Suppressor macrophage (primary cell): ENCODE data around the gene APMAP.
"Not testable (repeated sequence)": the region's sequence is repeated elsewhere in the genome, so short reads cannot be mapped to it uniquely, and the experiment has no call there.

Experiments
- DNase-seq, 4 experiments: peaks; one replicate each; pipeline ENCODE4 v3.0.0-alpha.2; 2020 to 2022

APMAP gene

DNA sequence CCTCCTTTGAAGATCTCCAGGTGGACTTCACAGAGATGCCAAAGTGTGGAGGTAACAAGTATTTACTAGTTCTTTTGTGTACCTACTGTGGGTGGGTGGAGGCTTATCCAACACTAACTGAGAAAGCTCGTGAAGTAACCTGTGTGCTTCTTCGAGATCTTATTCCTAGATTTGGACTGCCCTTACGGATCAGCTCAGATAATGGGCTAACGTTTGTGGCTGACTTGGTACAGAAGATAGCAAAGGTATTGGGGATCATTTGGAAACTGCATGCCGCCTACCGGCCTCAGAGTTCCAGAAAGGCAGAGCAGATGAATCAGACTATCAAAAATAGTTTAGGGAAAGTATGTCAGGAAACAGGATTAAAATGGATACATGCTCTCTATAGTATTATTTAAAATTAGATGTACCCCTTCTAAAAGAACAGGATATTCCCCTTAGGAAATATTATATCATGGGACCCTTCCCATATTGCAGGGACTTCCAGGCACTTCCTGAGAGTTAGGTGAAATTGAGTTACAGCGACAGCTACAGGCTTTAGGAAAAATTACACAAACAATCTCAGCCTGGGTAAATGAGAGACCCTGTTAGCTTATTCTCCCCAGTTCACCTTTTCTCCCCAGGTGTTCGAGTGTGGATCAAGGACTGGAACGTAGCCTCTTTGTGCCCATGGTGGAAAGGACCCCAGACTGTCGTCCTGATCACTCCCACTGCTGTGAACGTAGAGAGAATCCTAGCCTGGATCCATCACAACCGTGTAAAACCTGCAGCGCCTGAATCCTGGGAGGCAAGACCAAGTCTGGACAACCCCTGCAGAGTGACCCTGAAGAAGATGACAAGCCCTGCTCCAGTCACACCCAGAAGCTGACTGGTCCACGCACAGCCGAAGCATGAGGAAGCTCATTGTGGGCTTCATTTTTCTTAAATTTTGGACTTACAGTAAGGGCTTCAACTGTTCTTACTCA, 61.5 kb downstream of the APMAP start:
- not testable (repeated sequence) for DNase-seq

DNA sequence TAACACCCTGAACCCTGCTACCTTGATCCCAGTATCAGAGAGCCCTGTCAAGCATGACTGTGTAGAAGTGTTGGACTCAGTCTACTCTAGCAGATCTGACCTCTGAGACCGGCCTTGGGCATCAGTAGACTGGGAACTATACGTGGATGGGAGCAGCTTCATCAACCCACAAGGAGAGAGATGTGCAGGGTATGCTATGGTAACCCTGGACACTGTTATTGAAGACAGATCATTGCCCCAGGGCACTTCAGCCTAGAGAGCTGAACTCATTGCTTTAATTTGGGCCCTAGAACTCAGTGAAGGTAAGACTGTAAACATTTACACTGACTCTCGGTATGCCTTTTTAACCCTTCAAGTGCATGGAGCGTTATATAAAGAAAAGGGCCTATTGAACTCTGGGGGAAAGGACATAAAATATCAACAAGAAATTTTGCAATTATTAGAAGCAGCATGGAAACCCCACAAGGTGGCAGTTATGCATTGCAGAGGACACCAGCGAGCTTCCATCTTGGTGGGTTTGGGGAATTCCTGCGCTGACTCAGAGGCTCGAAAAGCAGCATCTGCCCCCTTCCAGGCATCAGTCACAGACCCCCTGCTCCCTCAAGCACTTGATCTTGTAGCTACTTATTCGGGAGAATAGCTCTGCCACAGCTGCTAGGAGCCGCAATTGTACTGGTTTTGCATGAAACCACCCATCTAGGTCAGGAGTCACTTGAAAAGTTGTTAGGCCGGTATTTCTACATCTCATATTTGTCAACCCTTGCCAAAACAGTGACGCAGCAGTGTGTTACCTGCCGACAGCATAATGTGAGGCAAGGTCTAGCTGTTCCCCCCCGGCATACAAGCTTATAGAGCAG, 62.5 kb downstream of the APMAP start:
- DNase-seq: not testable (repeated sequence)

DNA sequence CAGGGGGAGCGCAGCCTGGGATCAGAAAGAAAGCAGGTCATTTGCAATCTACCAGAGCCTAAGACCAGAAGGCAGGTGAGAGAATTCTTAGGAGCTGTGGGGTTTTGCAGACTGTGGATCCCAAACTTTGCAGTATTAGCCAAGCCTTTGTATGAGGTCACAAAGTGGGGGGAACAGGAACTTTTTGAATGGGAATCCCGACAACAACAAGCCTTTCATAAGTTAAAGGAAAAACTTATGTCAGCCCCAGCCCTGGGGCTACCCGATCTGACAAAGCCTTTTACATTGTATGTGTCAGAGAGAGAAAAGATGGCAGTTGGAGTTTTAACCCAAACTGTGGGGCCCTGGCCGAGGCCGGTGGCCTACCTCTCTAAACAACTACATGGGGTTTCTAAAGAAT, 63.3 kb downstream of the APMAP start:
- not testable (repeated sequence) for DNase-seq

DNA sequence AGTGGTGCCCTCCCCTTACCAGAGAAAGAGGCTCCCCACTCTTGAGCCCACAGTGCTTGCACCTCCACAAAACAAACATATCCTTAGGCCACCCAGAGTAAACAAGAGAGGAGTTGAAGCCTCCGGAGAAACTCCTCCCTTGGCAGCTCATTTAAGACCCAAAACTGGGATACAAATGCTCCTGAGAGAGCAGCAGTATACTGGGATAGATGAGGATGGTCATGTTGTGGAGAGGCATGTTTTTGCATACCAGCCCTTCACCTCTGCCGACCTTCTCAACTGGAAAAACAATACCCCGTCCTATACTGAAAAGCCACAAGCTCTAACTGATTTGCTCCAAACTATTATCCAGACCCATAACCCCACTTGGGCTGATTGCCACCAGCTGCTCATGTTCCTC, 71.8 kb downstream of the APMAP start:
- DNase-seq: not testable (repeated sequence)

DNA sequence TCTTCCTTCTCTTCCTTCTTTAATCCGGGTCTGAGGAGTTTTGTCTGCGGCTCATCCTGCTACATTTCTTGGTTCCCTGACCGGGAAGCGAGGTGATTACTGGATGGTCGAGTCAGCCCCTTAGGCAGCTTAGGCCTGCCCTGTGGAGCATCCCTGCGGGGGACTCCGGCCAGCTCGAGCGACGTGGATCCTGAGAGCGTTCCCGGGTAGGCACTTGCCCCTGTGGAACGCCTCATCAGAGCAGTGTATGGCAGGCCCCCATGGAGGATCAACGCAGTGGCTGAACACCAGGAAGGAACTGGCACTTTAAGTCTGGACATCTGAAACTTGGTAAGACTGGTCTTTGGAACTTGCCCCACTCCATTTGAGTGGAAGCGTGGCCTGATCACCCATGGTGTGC, 72.9 kb downstream of the APMAP start:
- DNase-seq: not testable (repeated sequence)

DNA sequence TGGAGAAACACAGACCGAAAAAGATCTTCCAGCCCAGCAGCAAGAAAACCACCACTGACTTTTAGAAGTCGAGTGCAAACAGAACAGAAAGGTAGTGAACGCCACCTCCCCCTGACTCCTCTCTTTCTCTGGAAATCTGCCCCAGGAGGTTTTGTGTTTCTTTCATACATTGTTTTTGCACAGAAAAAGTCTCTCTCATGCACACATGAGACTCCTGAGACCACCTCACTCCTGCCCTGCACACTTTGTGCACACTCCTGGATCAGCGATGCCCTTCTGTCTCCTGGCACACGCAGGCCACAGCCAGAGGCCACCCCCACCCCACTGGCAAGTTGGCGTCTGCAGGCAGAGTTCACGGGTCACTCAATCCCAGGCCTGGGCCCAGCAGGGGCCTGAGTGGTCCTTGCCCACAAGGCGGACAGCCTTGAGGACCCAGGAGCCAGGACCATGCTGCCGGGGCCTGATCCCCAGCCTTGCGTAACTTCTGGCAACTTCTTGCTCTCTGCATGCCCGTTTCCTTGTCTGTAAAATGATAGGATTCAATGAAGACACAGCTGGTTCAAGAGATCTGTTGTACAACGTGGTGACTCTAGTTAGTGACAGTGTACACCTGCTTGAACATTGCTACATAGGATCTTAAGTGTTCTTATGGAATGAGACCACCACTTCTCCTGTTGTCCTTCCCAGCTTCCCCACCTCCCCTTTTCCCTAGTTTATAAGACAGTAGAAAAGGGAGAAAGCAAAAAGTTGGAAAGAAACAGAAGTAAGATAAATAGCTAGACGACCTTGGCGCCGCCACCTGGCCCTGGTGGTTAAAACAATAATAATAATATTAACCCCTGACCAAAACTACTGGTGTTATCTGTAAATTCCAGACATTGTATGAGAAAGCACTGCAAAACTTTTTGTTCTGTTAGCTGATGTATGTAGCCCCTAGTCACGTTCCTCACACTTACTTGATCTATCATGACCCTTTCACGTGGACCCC, 73.7 kb downstream of the APMAP start:
- no peak for DNase-seq

DNA sequence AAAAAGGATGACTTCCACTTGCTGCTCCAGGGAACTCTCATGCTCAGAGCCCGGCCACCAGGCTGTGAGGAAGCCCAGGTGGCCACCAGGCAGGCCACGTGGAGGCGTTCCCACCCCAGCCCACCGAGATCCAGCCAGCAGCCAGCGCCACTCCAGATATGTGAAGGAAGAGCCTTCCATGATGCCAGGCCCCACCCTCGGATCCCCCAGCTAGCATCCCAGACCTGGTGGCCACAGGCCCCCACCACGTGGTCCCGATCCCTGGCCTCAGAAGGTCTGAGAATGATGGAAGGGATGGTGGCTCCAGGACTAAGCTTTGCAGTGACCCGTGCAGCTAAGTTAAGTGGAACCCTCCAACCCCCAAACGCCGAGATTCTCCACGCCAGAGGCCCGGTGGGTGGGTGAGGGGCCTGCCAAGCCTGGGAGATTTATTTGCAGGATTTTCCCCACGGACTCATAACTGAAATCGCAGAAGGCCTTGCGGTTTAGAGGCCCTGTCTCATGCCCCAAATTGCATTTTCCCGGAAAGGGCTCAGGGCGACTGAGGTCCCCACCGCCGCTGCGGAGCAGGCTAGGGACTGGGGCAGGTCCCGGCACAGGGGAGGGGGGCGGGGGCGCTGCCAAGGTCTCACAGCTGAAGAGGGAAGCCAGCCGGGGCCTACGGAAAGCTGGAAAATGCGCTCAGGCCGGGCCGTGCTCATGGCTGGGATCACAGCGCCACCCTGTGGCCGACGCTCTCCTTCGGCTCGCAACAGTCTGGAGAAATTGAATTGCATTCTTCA, 74.6 kb downstream of the APMAP start:
- DNase-seq: peak; percentile 79 to 93 (median 88)

DNA sequence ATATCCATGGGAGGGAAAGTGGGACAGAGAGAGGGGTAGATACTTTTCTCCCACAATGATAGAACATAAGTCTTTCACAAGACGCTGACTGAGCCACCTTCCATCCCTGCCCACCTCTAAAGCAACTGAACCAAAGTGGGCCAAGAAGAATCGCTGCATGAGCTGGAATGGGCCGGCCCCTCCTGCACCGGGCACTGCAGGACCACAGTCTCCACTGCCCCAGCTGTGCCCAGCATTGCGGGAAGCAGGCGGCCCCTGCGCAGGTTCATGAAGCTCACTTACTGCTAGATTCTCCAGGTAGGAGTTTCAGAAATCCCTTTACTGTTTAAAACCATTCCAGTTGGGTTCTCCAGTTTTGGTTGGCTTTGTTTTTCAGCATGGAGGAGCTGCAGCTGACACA, 75.5 kb downstream of the APMAP start:
- no peak for DNase-seq

DNA sequence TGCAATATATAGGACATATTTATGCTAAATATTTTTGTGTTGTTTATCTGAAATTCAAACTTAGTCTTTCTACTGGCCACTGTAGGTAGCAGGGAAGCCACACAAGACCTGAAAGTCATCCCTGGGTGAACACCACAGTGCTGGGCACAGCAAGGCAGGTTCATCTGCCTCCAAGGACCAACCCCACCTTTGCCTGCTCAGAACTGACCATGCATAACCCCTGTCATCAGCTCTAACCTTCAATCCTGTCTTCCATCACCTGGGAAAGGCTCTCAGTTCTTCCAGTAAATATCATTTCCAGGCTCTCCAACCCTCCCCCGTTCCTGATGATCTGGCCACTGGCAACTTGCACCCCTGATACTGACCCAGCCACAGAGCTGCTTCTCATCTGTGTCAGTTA, 76.1 kb downstream of the APMAP start:
- DNase-seq: no peak

DNA sequence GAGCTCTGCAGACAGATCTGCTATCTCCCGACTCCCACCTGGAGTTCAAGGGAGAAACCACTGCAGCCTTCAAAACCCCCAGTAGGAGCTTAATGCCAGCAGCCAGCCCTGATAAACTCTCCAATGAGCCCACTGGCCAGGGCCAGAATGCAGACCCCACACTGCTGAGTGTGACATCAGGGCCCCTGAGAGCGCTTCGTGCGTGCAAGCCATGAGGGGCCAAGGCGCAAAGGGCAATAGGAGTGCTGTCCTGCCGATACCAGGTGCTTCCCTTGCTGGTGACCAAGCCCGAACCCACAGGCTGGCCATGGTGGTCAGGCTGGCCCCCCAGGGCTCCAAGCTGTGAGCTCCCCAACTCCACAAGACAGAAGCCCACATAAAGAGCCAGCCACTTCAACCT, 76.7 kb downstream of the APMAP start:
- no peak for DNase-seq

DNA sequence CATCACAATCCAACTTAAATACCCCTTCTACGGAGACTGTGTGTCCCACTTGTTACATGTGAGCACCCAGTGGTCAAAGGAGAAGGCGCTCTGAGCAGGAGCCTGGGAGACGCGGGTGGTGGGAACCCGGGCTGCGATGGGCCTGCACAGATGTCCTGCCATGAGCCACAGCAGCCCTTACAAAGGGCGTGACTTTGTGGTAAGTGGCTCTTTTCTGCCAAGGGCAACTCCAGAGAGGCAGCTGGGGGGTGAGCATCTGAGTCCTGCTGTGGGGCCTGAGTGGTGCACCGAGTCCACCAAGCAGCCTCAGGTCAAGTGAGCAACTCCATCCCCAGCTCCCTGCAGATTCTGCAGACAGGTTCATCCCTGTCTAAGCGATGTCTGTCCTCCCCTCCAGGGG, 77.1 kb downstream of the APMAP start:
- DNase-seq: no peak

DNA sequence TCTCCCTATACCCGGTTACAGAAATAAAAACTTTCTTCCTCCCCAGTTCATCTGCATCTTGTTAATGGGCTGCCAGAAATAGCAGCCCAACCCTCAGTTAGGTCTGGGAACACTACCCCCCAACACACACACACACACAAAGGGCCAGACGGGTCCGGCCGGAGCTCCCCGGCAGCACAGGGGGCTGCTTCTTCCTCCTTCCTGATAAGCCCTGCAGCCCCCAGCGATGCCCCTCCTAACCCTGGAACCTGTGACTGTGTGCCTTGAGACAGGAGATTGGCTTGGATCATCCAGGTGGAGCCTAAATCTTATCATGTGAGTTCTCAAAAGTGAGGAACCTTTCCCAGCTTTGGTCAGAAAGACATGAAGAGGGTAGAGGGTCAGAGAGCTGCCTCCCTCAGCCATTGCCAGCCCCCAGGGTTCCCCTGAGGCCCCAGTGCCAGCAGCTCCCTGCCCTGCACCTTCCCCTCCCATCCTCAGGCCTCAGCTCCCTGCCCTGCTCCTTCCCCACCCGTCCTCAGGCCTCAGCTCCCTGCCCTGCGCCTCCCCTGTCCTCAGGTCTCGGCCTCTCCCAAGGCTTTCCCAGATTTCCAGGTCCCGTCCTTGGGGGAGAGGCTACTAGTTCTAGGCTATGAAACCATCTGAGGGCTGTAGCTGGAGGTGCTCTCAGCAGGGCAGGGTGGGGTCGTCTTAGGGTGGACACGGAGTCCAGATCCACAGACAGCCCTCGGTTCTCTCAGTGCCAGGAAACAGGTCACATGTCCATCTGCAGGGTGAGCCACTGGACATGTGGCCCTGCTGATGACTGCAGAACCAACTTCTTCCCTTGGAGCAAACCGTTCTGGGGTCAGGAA, 77.9 kb downstream of the APMAP start:
- no peak for DNase-seq

DNA sequence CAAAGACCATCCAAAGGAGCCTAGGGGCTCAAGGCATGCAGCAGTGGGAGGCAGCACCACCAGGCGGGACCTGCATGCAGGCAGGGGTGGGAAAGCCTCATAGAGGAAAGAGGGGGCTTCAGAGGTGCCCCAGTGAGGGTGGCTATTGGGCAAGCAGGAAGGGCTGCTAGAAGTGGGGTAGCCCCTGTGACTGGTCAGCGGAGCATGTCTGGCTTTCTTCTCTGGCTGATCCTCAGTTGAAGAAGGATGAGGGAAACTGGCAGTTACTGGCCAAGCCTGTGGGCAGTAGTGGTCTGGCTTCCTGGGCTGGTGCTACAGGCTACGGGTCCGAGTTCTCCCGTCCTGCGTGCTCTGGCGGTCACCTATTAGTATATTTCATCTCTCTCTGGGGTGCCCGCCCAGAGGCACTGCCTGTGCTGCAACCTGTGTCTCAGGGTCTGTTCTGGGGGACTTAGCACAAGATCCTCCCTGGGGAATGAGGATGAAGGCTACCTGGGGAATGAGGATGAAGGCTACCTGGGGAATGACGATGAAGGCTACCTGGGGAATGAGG, 79.4 kb downstream of the APMAP start:
- no peak for DNase-seq
